Heart right ventricle (tissue), 16 donors: ENCODE data around the gene FGD3. TPM values are rescaled to one million over a fixed set of nuclear protein-coding genes. Genes with fewer than 3 reads are reported as not detected.

Experiments used
- ATAC-seq, 8 donors: fragments of 200-7000 bp; cut with Tn5 transposase; one replicate each; pipeline ENCODE4 v1.9.1; 2020; ENCODE audit warnings: mild to moderate bottlenecking in 8 of 8, moderate library complexity in 8 of 8, moderate number of reproducible peaks in 1 of 8
- DNase-seq, 2 donors: peaks; one replicate each; pipeline ENCODE4 v3.0.0-alpha.2; 2020
- H3K27ac ChIP-seq, 10 donors: fragments of 200-600 bp; sonication (generic) in 2 of 10; one replicate each; pipeline versions ENCODE4 v1.5.0 to v1.8.0; 2020 to 2022; ENCODE audit warnings: mild to moderate bottlenecking in 3 of 10
- H3K27me3 ChIP-seq, 7 donors: fragments of 200-600 bp; one replicate each; pipeline ENCODE4 v1.8.0; 2021 to 2022; ENCODE audit warnings: mild to moderate bottlenecking in 2 of 7
- H3K36me3 ChIP-seq, 9 donors: fragments of 200-600 bp; sonication (generic) in 1 of 9; one replicate each; pipeline versions ENCODE4 v1.5.0 to v1.8.0; 2020 to 2022; ENCODE audit warnings: mild to moderate bottlenecking in 2 of 9
- H3K4me1 ChIP-seq, 9 donors: fragments of 200-600 bp; sonication (generic) in 1 of 9; one replicate each; pipeline versions ENCODE4 v1.5.0 to v1.8.0; 2020 to 2022; ENCODE audit warnings: mild to moderate bottlenecking in 4 of 9
- H3K4me3 ChIP-seq, 10 donors: fragments of 200-600 bp; sonication (generic) in 2 of 10; one replicate each; pipeline versions ENCODE4 v1.5.0 to v1.8.0; 2020 to 2022; ENCODE audit warnings: mild to moderate bottlenecking in 7 of 10, moderate library complexity in 2 of 10
- H3K9me3 ChIP-seq, 11 donors: fragments of 200-600 bp in 10 of 11; sonication (generic) in 2 of 11; one replicate each; pipeline versions ENCODE4 v1.5.0 to v1.8.0; 2013 to 2022; ENCODE audit warnings: mild to moderate bottlenecking in 2 of 11, control low read depth in 1 of 11, moderate library complexity in 1 of 11
- CTCF ChIP-seq, 9 donors: fragments of 200-600 bp; sonication (generic) in 2 of 9; IDR thresholded peaks; one replicate each; pipeline versions ENCODE4 v1.5.0 to v1.8.0; 2021 to 2022; ENCODE audit warnings: antibody characterized with exemption in 9 of 9, mild to moderate bottlenecking in 5 of 9, moderate library complexity in 1 of 9
- WGBS, 2 donors: extraction: QIAGEN DNeasy Blood & Tissue Kit; methylation state at CpG; one replicate each; pipeline ENCODE4 v1.1.7; 2013; ENCODE audit warnings: inconsistent platforms in 1 of 2; 5-methylcytosine and 5-hydroxymethylcytosine counted together
- intact Hi-C, 10 donors: fragments of 100-400 bp; cut with DNase I; formaldehyde crosslinking; loops; one replicate each; pipeline versions ENCODE4 v1.11.1 to v1.14.2; 2022
- polyA plus RNA-seq, 2 donors: library from polyadenylated mRNA; stranded (reverse); fragments of 200-250 nt; gene quantifications; one replicate each; pipeline ENCODE4 v1.2.3, GENCODE V29; 2013
- total RNA-seq, 10 donors: library from RNA; stranded (reverse); fragmentation: NEBNext Ultra II Directional in 3 of 10; extraction: Animal tissue kit (Norgen Biotek cat#: 25700) in 3 of 10; gene quantifications; one replicate each; pipeline versions ENCODE4 v1.2.1 to v1.2.4, GENCODE V29; 2021 to 2023
- donor health status: Arrhythmogenic right ventricular cardiomyopathy.
- donor health status: ischemic (EF 13 %, LVEDD 7.1; RV severe dilation, severe dysfunction).
- donor health status: healthy with polysubstance abuse.
- donor health status: DM: no; HTN: yes; CAD: no.
- donor health status: DM: no; HTN: no; CAD: no.
- donor health status: ischemic (EF 25% LVEDD 6.9; RV normal size, moderate dysfunction).
- donor health status: ischemic (EF 25% LVEDD 5.7; RV mildly dilated, moderate dysfunction).
- donor health status: healthy.
- donor health status: DM: yes; HTN: yes; CAD: no.
- donor health status: Ischemic cardiomyopathy.
- donor health status: ischemic (EF 35%, LVEDD 5.7; RV mildly dilated, moderate dysfunction).
- donor health status: nonischemic (EF 11% LVEDD 7.7; RV severe dilation, severe dysfunction).
- donor health status: DM: yes; HTN: yes; CAD: no.
- donor health status: PGD.
- donor health status: ischemic (EF 29% LVEDD 5.4; RV normal size, mild dysfunction).
- donor health status: nonischemic (EF 23%, LVEDD 6.1; RV moderate dilation, normal function).

The FGD3 gene
- total and polyA plus RNA-seq, 12 donors, result 0.40 to 8.5 (median 2.2) TPM

GRCh38 chr9:92950359-92950955, 3.1 kb downstream of the FGD3 start:
- Histone ChIP-seq H3K27me3 (peaks cover 0 to 71% (median 41%) of the 10 kb centered on the region in 7 donors), H3K9me3 (no peaks in the 10 kb centered on the region), H3K4me3 (no peak overlapping the region), H3K36me3 (no peaks in the 10 kb centered on the region), H3K4me1 (peaks cover 2 to 36% (median 16%) of the 10 kb centered on the region in 9 donors), H3K27ac (no peak overlapping the region)
- intact Hi-C loops, result loop anchor here in 1 of 10 donors (10.0 kb wide), 1 partner anchor 76 kb away; the partner anchor contains the start of gene ZNF484
- TF ChIP-seq CTCF (IDR thresholded peaks at IDR 0.05), result no peak
- 82 to 83% methylated on average over 11 of the region's 11 CpGs for WGBS, 2 donors
- ATAC-seq (no peak), DNase-seq (no peak)

GRCh38 chr9:92952906-92953610, 5.7 kb downstream of the FGD3 start:
- H3K27me3 ChIP-seq, result peaks cover 0 to 62% (median 37%) of the 10 kb centered on the region in 7 donors
- DNase-seq, result no peak
- H3K36me3 ChIP-seq, result no peaks in the 10 kb centered on the region
- intact Hi-C loops, result loop anchor here in 1 of 10 donors (10.0 kb wide), 1 partner anchor 78 kb away; the partner anchor contains the start of gene ZNF484
- peaks cover 2 to 24% (median 15%) of the 10 kb centered on the region in 9 donors for H3K4me1 ChIP-seq
- H3K27ac ChIP-seq, result peak overlapping the region; percentile 19 to 79 (median 68)
- peak overlapping the region in 2 of 10 donors; percentile 4 to 24 for H3K4me3 ChIP-seq
- WGBS, 2 donors, result 43 to 55% methylated on average over 9 of the region's 9 CpGs
- ATAC-seq, result no peak
- no peaks in the 10 kb centered on the region for H3K9me3 ChIP-seq
- TF ChIP-seq CTCF (IDR thresholded peaks at IDR 0.05), result no peak

GRCh38 chr9:92954049-92954861, 6.9 kb downstream of the FGD3 start:
- peak overlapping the region; percentile 21 to 80 (median 72) for H3K27ac ChIP-seq
- TF ChIP-seq CTCF (IDR thresholded peaks at IDR 0.05), result no peak
- no peaks in the 10 kb centered on the region for H3K9me3 ChIP-seq
- H3K4me3 ChIP-seq, result peak overlapping the region in 3 of 10 donors; percentile 4 to 24 (median 11)
- ATAC-seq (peak; percentile 74 to 92 (median 90)), DNase-seq (peak in 1 of 2 donors; percentile 85)
- peaks cover 2 to 24% (median 13%) of the 10 kb centered on the region in 9 donors for H3K4me1 ChIP-seq
- intact Hi-C loops, result loop anchor here in 1 of 10 donors (10.0 kb wide), 1 partner anchor 79 kb away; the partner anchor contains the start of gene ZNF484
- WGBS, 2 donors, result 59 to 67% methylated on average over 10 of the region's 10 CpGs
- H3K36me3 ChIP-seq, result no peaks in the 10 kb centered on the region
- peaks cover 0 to 53% (median 25%) of the 10 kb centered on the region in 7 donors for H3K27me3 ChIP-seq

- no peaks in the 10 kb centered on the region for H3K36me3 ChIP-seq
- H3K4me3 ChIP-seq, result no peak overlapping the region
- peaks cover 2 to 24% (median 13%) of the 10 kb centered on the region in 9 donors for H3K4me1 ChIP-seq
- intact Hi-C loops, result loop anchor here in 2 of 10 donors (5.0 to 10.0 kb wide), 2 partner anchors 80 to 147 kb away; partner anchors contain the start of gene ZNF484 (in 1 of the 2)
- no peak for DNase-seq
- peak overlapping the region in 8 of 10 donors; percentile 21 to 80 (median 74) for H3K27ac ChIP-seq
- TF ChIP-seq CTCF (IDR thresholded peaks at IDR 0.05), result no peak
- 83 to 87% methylated on average over 9 of the region's 9 CpGs for WGBS, 2 donors
- no peaks in the 10 kb centered on the region for H3K9me3 ChIP-seq
- no peak for ATAC-seq
- peaks cover 0 to 47% (median 20%) of the 10 kb centered on the region in 7 donors for H3K27me3 ChIP-seq
These were observed 7.6 kb downstream of the FGD3 start for GRCh38 chr9:92954886-92955285.
